OCI-LY1 (cell line): ENCODE measurements around the gene FAM221B.

Source experiments
- H2AFZ ChIP-seq: fragments of 200-600 bp; sonication (generic), shearing (Covaris generic); 2 replicates; pipeline ENCODE4 v1.6.0; 2014; ENCODE audit warnings: antibody characterized with exemption, mild to moderate bottlenecking, low read length
- H3F3A ChIP-seq: fragments of 200-600 bp; sonication (generic), shearing (Covaris generic); 2 replicates; pipeline ENCODE4 v1.6.0; 2014; ENCODE audit warnings: mild to moderate bottlenecking, antibody characterized with exemption, low read length, moderate library complexity; ENCODE audit not compliant: insufficient read depth
- H3K27ac ChIP-seq: fragments of 200-600 bp; sonication (generic); 2 replicates; pipeline ENCODE4 v1.5.1; 2014; ENCODE audit warnings: low read length, mixed run types, mild to moderate bottlenecking, low read depth; ENCODE audit not compliant: poor library complexity, severe bottlenecking
- H3K27me3 ChIP-seq: fragments of 200-600 bp; sonication (generic); 2 replicates; pipeline ENCODE4 v1.6.0; 2014; ENCODE audit warnings: antibody characterized with exemption, mild to moderate bottlenecking, low read length, moderate library complexity; ENCODE audit not compliant: insufficient read depth
- H3K36me3 ChIP-seq: fragments of 200-600 bp; sonication (generic); 2 replicates; pipeline ENCODE4 v1.6.1; 2014; ENCODE audit warnings: mild to moderate bottlenecking, antibody characterized with exemption, low read length, moderate library complexity, mixed read lengths; ENCODE audit not compliant: insufficient read depth
- H3K4me1 ChIP-seq: fragments of 200-600 bp; sonication (generic); 2 replicates; pipeline ENCODE4 v1.5.1; 2014; ENCODE audit warnings: mild to moderate bottlenecking, low read length, moderate library complexity; ENCODE audit not compliant: insufficient read depth, severe bottlenecking
- H3K4me2 ChIP-seq: fragments of 200-600 bp; sonication (generic), shearing (Covaris generic); 2 replicates; pipeline ENCODE4 v1.6.1; 2014; ENCODE audit warnings: low read length
- H3K4me3 ChIP-seq: fragments of 200-600 bp; sonication (generic); 2 replicates; pipeline ENCODE4 v1.5.1; 2014; ENCODE audit warnings: low read length, low read depth, mild to moderate bottlenecking, mixed read lengths; ENCODE audit not compliant: poor library complexity, severe bottlenecking
- H3K79me2 ChIP-seq: fragments of 200-600 bp; shearing (Covaris generic); 2 replicates; pipeline ENCODE4 v1.6.1; 2016; ENCODE audit warnings: mixed run types, low read length, mixed read lengths; ENCODE audit not compliant: insufficient read depth
- H3K9ac ChIP-seq: fragments of 200-600 bp; sonication (generic), shearing (Covaris generic); 2 replicates; pipeline ENCODE4 v1.6.1; 2014; ENCODE audit warnings: mild to moderate bottlenecking, low read length, mixed read lengths
- H3K9me2 ChIP-seq: fragments of 200-600 bp; sonication (generic), shearing (Covaris generic); 2 replicates; pipeline ENCODE4 v1.6.1; 2014; ENCODE audit warnings: low read depth, mild to moderate bottlenecking, low read length, mixed read lengths
- H3K9me3 ChIP-seq: fragments of 200-600 bp; shearing (Covaris generic); 2 replicates; pipeline ENCODE4 v1.6.1; 2014; ENCODE audit warnings: low read length, mixed read lengths
- H4K20me1 ChIP-seq: fragments of 200-600 bp; sonication (generic), shearing (Covaris generic); 2 replicates; pipeline ENCODE4 v1.6.0; 2016; ENCODE audit warnings: mild to moderate bottlenecking, low read length; ENCODE audit not compliant: insufficient read depth
- CTCF ChIP-seq: fragments of 200-600 bp; sonication (generic), shearing (Covaris generic); IDR thresholded peaks from 2 replicates; pipeline ENCODE4 v1.5.1; 2017; ENCODE audit warnings: mild to moderate bottlenecking, antibody characterized with exemption, low read length, moderate library complexity, mixed read lengths
- EZH2 ChIP-seq: fragments of 200-600 bp; sonication (generic), shearing (Covaris generic); IDR thresholded peaks from 2 replicates; pipeline ENCODE4 v1.8.0; 2017; ENCODE audit warnings: borderline replicate concordance, mixed run types, mild to moderate bottlenecking, antibody characterized with exemption, low read length, moderate library complexity, mixed read lengths

Gene FAM221B

GRCh38 chr9:35859310-35859989 lies 30.9 kb upstream of the FAM221B start:
- Histone ChIP-seq H3K79me2 (no peaks in the 10 kb centered on the region), H4K20me1 (no peaks in the 10 kb centered on the region), H3K9me2 (no peaks in the 10 kb centered on the region), H3K27ac (no peak overlapping the region), H3F3A (no peaks in the 10 kb centered on the region), H3K9me3 (no peaks in the 10 kb centered on the region), H3K4me2 (no peak overlapping the region), H2AFZ (no peak overlapping the region), H3K4me1 (no peaks in the 10 kb centered on the region), H3K4me3 (no peak overlapping the region), H3K27me3 (no peaks in the 10 kb centered on the region), H3K36me3 (no peaks in the 10 kb centered on the region), H3K9ac (no peak overlapping the region)
- TF ChIP-seq CTCF (no peak), EZH2 (no peak)

GRCh38 chr9:35858458-35858857 lies 29.9 kb upstream of the FAM221B start:
- Histone ChIP-seq H3K4me1 (no peaks in the 10 kb centered on the region), H3F3A (no peaks in the 10 kb centered on the region), H3K9me3 (no peaks in the 10 kb centered on the region), H3K9me2 (no peaks in the 10 kb centered on the region), H3K27ac (no peak overlapping the region), H3K4me3 (no peak overlapping the region), H3K9ac (no peak overlapping the region), H2AFZ (no peak overlapping the region), H3K36me3 (no peaks in the 10 kb centered on the region), H3K4me2 (no peak overlapping the region), H4K20me1 (no peaks in the 10 kb centered on the region), H3K79me2 (no peaks in the 10 kb centered on the region), H3K27me3 (no peaks in the 10 kb centered on the region)
- TF ChIP-seq EZH2 = no peak
- no peak for TF ChIP-seq CTCF

GRCh38 chr9:35856882-35857281 lies 28.4 kb upstream of the FAM221B start:
- Histone ChIP-seq H3K36me3 (no peaks in the 10 kb centered on the region), H3K4me2 (no peak overlapping the region), H3K4me1 (no peaks in the 10 kb centered on the region), H3K4me3 (no peak overlapping the region), H3K27me3 (no peaks in the 10 kb centered on the region), H3K9me2 (no peaks in the 10 kb centered on the region), H4K20me1 (no peaks in the 10 kb centered on the region), H3K79me2 (no peaks in the 10 kb centered on the region), H3K9ac (no peak overlapping the region), H3F3A (no peaks in the 10 kb centered on the region), H3K9me3 (no peaks in the 10 kb centered on the region), H3K27ac (no peak overlapping the region), H2AFZ (no peak overlapping the region)
- TF ChIP-seq CTCF (no peak), EZH2 (no peak)
